Endothelial cell of umbilical vein (primary cell): ENCODE results near the gene RPS13.

ENCODE experiments used
- EZH2 ChIP-seq: IDR thresholded peaks from 2 replicates; pipeline ENCODE4 v1.6.1; 2012; ENCODE audit warnings: borderline replicate concordance, low read depth, mild to moderate bottlenecking, moderate library complexity, low read length, inconsistent platforms; ENCODE audit not compliant: severe bottlenecking
- GATA2 ChIP-seq: IDR thresholded peaks from 2 replicates; pipeline ENCODE4 v1.7.0; 2011; ENCODE audit warnings: low read depth, mild to moderate bottlenecking, moderate library complexity, mixed read lengths, low read length; ENCODE audit not compliant: insufficient read length, insufficient read depth
- JUN ChIP-seq: IDR thresholded peaks from 2 replicates; pipeline ENCODE4 v1.6.1; 2011; ENCODE audit warnings: borderline replicate concordance, low read depth; ENCODE audit not compliant: insufficient read length, insufficient read depth
- POLR2A ChIP-seq: IDR thresholded peaks from 2 replicates; pipeline ENCODE4 v1.6.1; 2012; ENCODE audit warnings: low read depth, mild to moderate bottlenecking, control low read depth, low read length
- POLR2AphosphoS5 ChIP-seq: IDR thresholded peaks from 2 replicates; pipeline ENCODE4 v1.6.1; 2012; ENCODE audit warnings: low read depth, mild to moderate bottlenecking, control low read depth, low read length, moderate library complexity; ENCODE audit not compliant: insufficient read depth
- TF ChIP-seq, protein P1 (sequence below), 2 donors: IDR thresholded peaks; 1 replicate in 1 of 2; 2 replicates in 1 of 2; pipeline ENCODE4 v1.5.1; 2011; ENCODE audit warnings: low read length in 2 of 2, mild to moderate bottlenecking in 2 of 2, moderate library complexity in 2 of 2, control low read depth in 1 of 2, inconsistent platforms in 1 of 2, low read depth in 1 of 2; ENCODE audit not compliant: insufficient read depth in 1 of 2; ENCODE audit errors: extremely low read depth in 1 of 2
- TF ChIP-seq, protein P2 (sequence below): IDR thresholded peaks from 2 replicates; pipeline ENCODE4 v1.6.1; 2011; ENCODE audit not compliant: insufficient read depth, insufficient read length

DNA sequence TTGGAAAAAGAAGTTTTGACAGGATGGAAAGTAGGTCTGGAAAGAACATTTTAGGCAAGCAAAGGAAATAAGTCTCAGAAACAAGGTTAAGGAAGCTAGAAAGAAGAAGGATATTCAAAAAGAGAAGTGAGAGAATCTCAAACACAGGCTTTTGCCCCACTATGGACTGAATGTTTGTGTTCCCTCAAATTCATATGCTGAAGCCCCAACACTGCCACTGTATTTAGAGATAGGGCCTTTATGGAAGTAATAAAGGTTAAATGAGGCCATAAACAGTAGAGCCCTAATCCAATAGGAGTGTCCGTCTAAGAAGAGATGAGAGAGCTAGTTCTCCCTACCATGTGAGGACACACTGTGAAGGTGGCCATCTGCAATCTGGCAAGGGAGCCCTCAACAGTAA, 20.6 kb upstream of the RPS13 start:
- no peak for TF ChIP-seq POLR2A
- no peak for TF ChIP-seq POLR2AphosphoS5
- TF ChIP-seq, protein P1, sequence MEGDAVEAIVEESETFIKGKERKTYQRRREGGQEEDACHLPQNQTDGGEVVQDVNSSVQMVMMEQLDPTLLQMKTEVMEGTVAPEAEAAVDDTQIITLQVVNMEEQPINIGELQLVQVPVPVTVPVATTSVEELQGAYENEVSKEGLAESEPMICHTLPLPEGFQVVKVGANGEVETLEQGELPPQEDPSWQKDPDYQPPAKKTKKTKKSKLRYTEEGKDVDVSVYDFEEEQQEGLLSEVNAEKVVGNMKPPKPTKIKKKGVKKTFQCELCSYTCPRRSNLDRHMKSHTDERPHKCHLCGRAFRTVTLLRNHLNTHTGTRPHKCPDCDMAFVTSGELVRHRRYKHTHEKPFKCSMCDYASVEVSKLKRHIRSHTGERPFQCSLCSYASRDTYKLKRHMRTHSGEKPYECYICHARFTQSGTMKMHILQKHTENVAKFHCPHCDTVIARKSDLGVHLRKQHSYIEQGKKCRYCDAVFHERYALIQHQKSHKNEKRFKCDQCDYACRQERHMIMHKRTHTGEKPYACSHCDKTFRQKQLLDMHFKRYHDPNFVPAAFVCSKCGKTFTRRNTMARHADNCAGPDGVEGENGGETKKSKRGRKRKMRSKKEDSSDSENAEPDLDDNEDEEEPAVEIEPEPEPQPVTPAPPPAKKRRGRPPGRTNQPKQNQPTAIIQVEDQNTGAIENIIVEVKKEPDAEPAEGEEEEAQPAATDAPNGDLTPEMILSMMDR (IDR thresholded peaks at IDR 0.05; ENCODE audit: extremely low read depth in 1 of 2, insufficient read depth in 1 of 2, low read depth in 1 of 2, low read length in 2 of 2): no peak
- no peak for TF ChIP-seq EZH2
- TF ChIP-seq JUN: no peak
- TF ChIP-seq, protein P2, sequence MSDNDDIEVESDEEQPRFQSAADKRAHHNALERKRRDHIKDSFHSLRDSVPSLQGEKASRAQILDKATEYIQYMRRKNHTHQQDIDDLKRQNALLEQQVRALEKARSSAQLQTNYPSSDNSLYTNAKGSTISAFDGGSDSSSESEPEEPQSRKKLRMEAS: no peak
- no peak for TF ChIP-seq GATA2
